ENCODE results near the gene ASCL3.
"Not testable (repeated sequence)": the region's sequence is repeated elsewhere in the genome, so short reads cannot be mapped to it uniquely, and the experiment has no call there.

- TF ChIP-seq CTCF, POLR2A (IDR thresholded peaks at IDR 0.05): not testable (repeated sequence)
These were observed 36.5 kb upstream of the ASCL3 start for GRCh38 chr11:8979365-8979764.
